Right atrium auricular region (tissue), 2 donors: ENCODE results near the gene CUL1. TPM values are rescaled to one million over a fixed set of nuclear protein-coding genes. Genes with fewer than 3 reads are reported as not detected.
A peak's percentile ranks its signal among the peaks of the same experiment; 100 is the strongest.

Experiments
- DNase-seq: peaks from one replicate; pipeline ENCODE4 v3.0.0-alpha.2; 2019; ENCODE audit warnings: low spot score
- H3K27ac ChIP-seq, 2 donors: fragments of 200-600 bp; sonication (generic); 1 replicate in 1 of 2; 2 replicates in 1 of 2; pipeline ENCODE4 v1.5.1; 2016 to 2019
- H3K27me3 ChIP-seq, 2 donors: fragments of 200-600 bp; sonication (generic); one replicate each; pipeline versions ENCODE4 v1.5.1 to v1.6.0; 2017 to 2019
- H3K36me3 ChIP-seq: fragments of 200-600 bp; sonication (generic); one replicate; pipeline ENCODE4 v1.5.1; 2016
- H3K4me1 ChIP-seq, 2 donors: fragments of 200-600 bp; sonication (generic); one replicate each; pipeline versions ENCODE4 v1.5.1 to v1.6.0; 2017 to 2019
- H3K4me3 ChIP-seq, 2 donors: fragments of 200-600 bp; sonication (generic); 1 replicate in 1 of 2; 2 replicates in 1 of 2; pipeline ENCODE4 v1.5.1; 2017 to 2019; ENCODE audit warnings: mild to moderate bottlenecking in 1 of 2, moderate library complexity in 1 of 2
- H3K9me3 ChIP-seq, 2 donors: fragments of 200-600 bp; sonication (generic); one replicate each; pipeline ENCODE4 v1.5.1; 2019
- CTCF ChIP-seq, 2 donors: fragments of 200-600 bp; sonication (generic); IDR thresholded peaks; one replicate each; pipeline ENCODE4 v1.5.1; 2019; ENCODE audit warnings: antibody characterized with exemption in 2 of 2
- total RNA-seq, 2 donors: library from RNA; depleted of rRNA; stranded (reverse); fragments of >200 nt; gene quantifications; one replicate each; pipeline ENCODE4 v1.1.0, GENCODE V29; 2016

CUL1 gene
- total RNA-seq, 2 donors from 2014 or later = 40.2 to 46.7 TPM

DNA sequence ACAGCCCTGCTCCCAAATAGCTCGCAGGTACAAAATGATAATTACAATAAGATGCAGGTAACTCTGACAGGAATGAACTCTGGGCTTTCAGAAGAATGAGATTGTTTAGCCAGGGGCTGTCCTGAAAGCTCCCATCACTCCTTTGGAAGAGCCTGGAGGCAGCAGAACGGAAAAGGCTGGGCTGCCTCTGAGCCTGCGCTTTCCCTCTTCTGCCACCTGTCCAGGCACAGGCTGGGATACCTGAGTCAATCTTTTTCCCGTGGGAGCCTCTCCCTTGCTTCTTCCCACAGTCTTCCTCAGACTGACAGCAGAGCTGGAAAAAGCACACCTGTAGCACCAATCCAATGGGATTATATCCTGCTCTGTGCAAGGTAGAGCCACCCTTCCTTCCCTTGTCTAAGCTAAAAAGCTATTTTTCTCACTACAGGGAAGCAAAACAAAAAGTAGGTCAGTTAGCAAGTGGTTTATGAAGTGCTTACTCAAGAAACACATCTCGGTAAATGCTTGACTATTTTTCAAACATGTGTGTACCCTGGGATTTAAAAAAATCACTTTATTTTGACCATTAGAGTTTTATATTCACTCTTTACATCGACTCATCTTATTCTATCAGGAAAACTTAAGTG lies 12.3 kb upstream of the CUL1 start:
- H3K36me3 ChIP-seq = no peaks in the 10 kb centered on the region
- peaks cover 0 to 5% of the 10 kb centered on the region in 2 donors for H3K9me3 ChIP-seq
- DNase-seq = no peak
- H3K27me3 ChIP-seq = no peaks in the 10 kb centered on the region
- no peak overlapping the region for H3K27ac ChIP-seq
- H3K4me1 ChIP-seq = no peaks in the 10 kb centered on the region
- H3K4me3 ChIP-seq = no peak overlapping the region
- TF ChIP-seq CTCF (IDR thresholded peaks at IDR 0.05) = no peak

DNA sequence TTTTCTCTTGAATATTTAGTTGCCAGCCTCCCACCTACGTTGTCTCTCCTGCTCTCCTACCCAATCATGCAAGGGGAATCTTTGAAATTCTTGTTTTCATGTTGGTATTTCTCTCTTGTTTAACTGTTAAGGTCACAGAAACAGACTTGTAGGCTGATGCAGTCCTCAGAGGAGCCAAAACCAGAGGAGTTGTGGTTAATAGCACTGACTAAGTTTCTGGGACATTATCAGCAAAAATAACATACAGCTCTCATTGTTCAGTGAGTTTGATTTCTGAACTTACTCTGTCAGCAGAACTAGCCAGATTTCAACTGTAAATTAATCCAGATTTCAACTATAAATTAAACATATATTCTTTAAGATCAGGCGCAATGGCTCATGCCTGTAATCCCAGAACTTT lies 11.1 kb upstream of the CUL1 start:
- no peaks in the 10 kb centered on the region for H3K9me3 ChIP-seq

GRCh38 chr7:148688526-148688925 lies 10.2 kb upstream of the CUL1 start:
- no peak for TF ChIP-seq CTCF (IDR thresholded peaks at IDR 0.05)
- H3K36me3 ChIP-seq = no peaks in the 10 kb centered on the region
- H3K9me3 ChIP-seq = no peaks in the 10 kb centered on the region
- H3K27ac ChIP-seq = peak overlapping the region in 1 of 2 donors; percentile 10
- no peaks in the 10 kb centered on the region for H3K27me3 ChIP-seq
- H3K4me3 ChIP-seq = no peak overlapping the region
- no peaks in the 10 kb centered on the region for H3K4me1 ChIP-seq
- DNase-seq = no peak

More for the DNA sequence above, 11.1 kb upstream of the CUL1 start:
- no peak for DNase-seq
- Histone ChIP-seq H3K27ac (no peak overlapping the region), H3K36me3 (no peaks in the 10 kb centered on the region), H3K27me3 (no peaks in the 10 kb centered on the region), H3K4me1 (no peaks in the 10 kb centered on the region), H3K4me3 (no peak overlapping the region)
- TF ChIP-seq CTCF (IDR thresholded peaks at IDR 0.05) = no peak

- no peak for TF ChIP-seq CTCF (IDR thresholded peaks at IDR 0.05)
- H3K9me3 ChIP-seq = no peaks in the 10 kb centered on the region
- no peaks in the 10 kb centered on the region for H3K36me3 ChIP-seq
- H3K4me1 ChIP-seq = peaks cover 0 to 9% of the 10 kb centered on the region in 2 donors
- H3K4me3 ChIP-seq = no peak overlapping the region
- no peak for DNase-seq
- H3K27me3 ChIP-seq = no peaks in the 10 kb centered on the region
- no peak overlapping the region for H3K27ac ChIP-seq
These were observed 5.1 kb upstream of the CUL1 start for GRCh38 chr7:148693651-148694050.

GRCh38 chr7:148694631-148695030 lies 4.1 kb upstream of the CUL1 start:
- DNase-seq = no peak
- Histone ChIP-seq H3K4me1 (peaks cover 0 to 9% of the 10 kb centered on the region in 2 donors), H3K27me3 (no peaks in the 10 kb centered on the region), H3K27ac (no peak overlapping the region), H3K36me3 (no peaks in the 10 kb centered on the region), H3K9me3 (no peaks in the 10 kb centered on the region), H3K4me3 (no peak overlapping the region)
- TF ChIP-seq CTCF (IDR thresholded peaks at IDR 0.05) = no peak

DNA sequence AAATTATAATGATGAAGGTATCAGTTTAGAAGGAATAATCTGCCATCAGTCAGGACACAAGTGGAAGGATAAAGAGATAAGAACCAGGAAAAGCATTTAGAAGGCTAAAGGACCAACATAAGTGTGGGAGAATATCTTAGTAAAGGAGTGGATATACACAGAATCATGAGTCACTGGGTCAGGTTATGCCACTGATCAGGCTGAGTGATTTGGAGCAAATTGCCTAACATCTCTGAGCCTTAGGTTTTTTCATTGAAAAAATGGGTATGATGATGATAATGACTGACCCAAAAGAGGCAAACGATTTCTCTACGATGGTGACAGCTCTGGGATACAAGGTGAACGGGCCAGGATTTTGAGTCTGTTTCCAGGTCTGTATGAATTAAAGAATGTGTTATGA lies 2.8 kb upstream of the CUL1 start:
- Histone ChIP-seq H3K4me1 (peaks cover 0 to 19% of the 10 kb centered on the region in 2 donors), H3K4me3 (no peak overlapping the region), H3K27me3 (no peaks in the 10 kb centered on the region), H3K36me3 (no peaks in the 10 kb centered on the region), H3K9me3 (no peaks in the 10 kb centered on the region), H3K27ac (no peak overlapping the region)
- no peak for TF ChIP-seq CTCF (IDR thresholded peaks at IDR 0.05)
- no peak for DNase-seq
